Upper lobe of right lung (tissue), 1 donor: ENCODE results near the gene CLSTN2. TPM values are rescaled to one million over a fixed set of nuclear protein-coding genes. Genes with fewer than 3 reads are reported as not detected.

ENCODE experiments used
- ATAC-seq: fragments of 200-7000 bp; cut with Tn5 transposase; one replicate; pipeline ENCODE4 v1.9.1; 2020; ENCODE audit warnings: mild to moderate bottlenecking, moderate library complexity
- DNase-seq: peaks from one replicate; pipeline ENCODE4 v3.0.0-alpha.2; 2020
- H3K27ac ChIP-seq: fragments of 200-600 bp; one replicate; pipeline ENCODE4 v1.8.0; 2022
- H3K27me3 ChIP-seq: fragments of 200-600 bp; one replicate; pipeline ENCODE4 v1.8.0; 2022; ENCODE audit warnings: mild to moderate bottlenecking
- H3K36me3 ChIP-seq: fragments of 200-600 bp; one replicate; pipeline ENCODE4 v1.8.0; 2022
- H3K4me1 ChIP-seq: fragments of 200-600 bp; one replicate; pipeline ENCODE4 v1.8.0; 2022
- H3K4me3 ChIP-seq: fragments of 200-600 bp; one replicate; pipeline ENCODE4 v1.8.0; 2022; ENCODE audit warnings: mild to moderate bottlenecking
- H3K9me3 ChIP-seq: fragments of 200-600 bp; one replicate; pipeline ENCODE4 v1.8.0; 2022
- intact Hi-C: fragments of 100-400 bp; cut with DNase I; formaldehyde crosslinking; loops from one replicate; pipeline ENCODE4 v1.11.0; 2022
- total RNA-seq: library from RNA; stranded (reverse); fragmentation: NEBNext Ultra II Directional; extraction: Animal tissue kit (Norgen Biotek cat#: 25700); gene quantifications from one replicate; pipeline ENCODE4 v1.2.1, GENCODE V29; 2021
- TF ChIP-seq, protein P1 (sequence below): fragments of 200-600 bp; IDR thresholded peaks from one replicate; pipeline ENCODE4 v1.8.0; 2022; ENCODE audit warnings: antibody characterized with exemption
- donor health status: DM: no; HTN: yes; CAD: no; lungs with severe emphysema.

Gene CLSTN2
- total RNA-seq, 1 donor from 2014 or later: 3.0 TPM

DNA sequence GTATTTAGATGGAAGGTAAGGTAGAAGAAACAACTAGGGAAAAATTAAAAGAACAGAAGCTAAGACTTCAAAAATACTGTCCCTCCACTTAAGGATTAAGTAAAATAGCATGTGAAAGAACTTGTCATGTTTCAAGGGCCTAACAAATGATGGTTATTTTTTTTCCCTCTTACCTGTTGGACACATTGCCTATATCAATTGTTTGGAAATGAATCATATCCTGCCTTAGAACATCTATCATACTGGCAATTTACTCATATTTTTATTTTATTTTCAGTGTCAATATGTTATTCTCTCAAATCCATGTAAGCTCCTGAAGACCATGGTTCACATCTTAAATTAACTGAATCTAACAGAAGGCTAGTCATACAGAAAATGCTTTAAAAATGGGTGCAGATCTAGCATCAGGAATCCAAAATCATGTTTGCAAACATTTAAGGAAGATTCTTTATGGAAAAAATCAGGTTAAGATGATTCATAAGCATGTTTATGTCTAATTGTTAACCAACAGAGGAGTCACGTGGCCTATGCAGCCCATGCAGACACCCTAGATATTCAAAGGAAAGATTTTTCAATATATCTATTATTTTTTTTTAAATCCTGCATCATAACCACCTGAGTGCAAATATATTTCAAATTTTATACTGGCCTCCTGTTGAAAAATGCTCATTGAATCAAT lies 607.1 kb downstream of the CLSTN2 start:
- ATAC-seq (no peak), DNase-seq (no peak)
- no peaks in the 10 kb centered on the region for H3K9me3 ChIP-seq
- intact Hi-C loops: no loop called here
- H3K4me1 ChIP-seq: no peaks in the 10 kb centered on the region
- no peaks in the 10 kb centered on the region for H3K36me3 ChIP-seq
- TF ChIP-seq, protein P1, sequence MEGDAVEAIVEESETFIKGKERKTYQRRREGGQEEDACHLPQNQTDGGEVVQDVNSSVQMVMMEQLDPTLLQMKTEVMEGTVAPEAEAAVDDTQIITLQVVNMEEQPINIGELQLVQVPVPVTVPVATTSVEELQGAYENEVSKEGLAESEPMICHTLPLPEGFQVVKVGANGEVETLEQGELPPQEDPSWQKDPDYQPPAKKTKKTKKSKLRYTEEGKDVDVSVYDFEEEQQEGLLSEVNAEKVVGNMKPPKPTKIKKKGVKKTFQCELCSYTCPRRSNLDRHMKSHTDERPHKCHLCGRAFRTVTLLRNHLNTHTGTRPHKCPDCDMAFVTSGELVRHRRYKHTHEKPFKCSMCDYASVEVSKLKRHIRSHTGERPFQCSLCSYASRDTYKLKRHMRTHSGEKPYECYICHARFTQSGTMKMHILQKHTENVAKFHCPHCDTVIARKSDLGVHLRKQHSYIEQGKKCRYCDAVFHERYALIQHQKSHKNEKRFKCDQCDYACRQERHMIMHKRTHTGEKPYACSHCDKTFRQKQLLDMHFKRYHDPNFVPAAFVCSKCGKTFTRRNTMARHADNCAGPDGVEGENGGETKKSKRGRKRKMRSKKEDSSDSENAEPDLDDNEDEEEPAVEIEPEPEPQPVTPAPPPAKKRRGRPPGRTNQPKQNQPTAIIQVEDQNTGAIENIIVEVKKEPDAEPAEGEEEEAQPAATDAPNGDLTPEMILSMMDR: no peak
- H3K27ac ChIP-seq: no peak overlapping the region
- no peaks in the 10 kb centered on the region for H3K27me3 ChIP-seq
- no peak overlapping the region for H3K4me3 ChIP-seq

DNA sequence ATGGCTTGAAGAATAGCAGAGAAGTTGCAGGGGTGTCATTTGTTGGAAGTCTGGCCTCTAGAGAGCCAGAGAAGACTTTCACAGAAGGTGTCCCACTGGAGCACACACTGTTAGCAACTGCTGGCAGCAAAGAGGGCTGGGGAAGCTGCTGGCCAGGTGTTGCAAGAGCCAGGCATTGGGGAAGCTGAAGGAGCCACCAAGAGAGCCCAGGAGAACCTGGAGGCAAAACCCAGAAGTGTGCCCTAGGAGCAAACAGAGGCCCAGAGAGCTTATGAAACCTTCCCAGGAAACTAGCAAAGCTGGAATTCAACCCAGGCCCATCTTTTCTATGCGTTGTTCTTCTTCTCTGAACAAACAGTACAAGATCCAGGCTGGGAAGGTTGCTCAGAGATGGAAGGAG lies 610.2 kb downstream of the CLSTN2 start:
- Histone ChIP-seq H3K9me3 (no peaks in the 10 kb centered on the region), H3K27ac (no peak overlapping the region), H3K4me1 (no peaks in the 10 kb centered on the region), H3K36me3 (no peaks in the 10 kb centered on the region), H3K27me3 (no peaks in the 10 kb centered on the region), H3K4me3 (no peak overlapping the region)
- no peak for DNase-seq
- intact Hi-C loops: no loop called here
- TF ChIP-seq, protein P1: no peak
- ATAC-seq: peak; percentile 15

DNA sequence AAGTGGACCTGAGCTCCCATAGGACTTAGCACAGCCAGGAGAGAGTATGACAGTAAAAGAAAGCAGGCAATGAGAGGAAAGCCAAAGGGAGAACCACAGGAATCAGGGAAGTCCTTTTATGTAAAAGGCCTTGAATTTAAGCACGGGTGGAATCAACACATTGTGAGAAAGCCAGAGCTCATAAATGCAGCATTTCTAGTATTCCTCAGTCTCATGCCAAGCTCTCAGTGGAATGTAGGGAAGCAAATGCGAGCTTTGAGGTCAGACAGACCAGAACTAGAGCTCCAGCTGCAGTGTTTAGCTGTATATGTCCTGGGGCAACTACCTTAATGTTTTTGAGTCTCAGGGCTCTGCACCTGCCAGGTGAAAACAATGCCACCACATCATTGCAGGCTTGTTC lies 610.8 kb downstream of the CLSTN2 start:
- TF ChIP-seq, protein P1: no peak
- no peaks in the 10 kb centered on the region for H3K9me3 ChIP-seq
- no peak overlapping the region for H3K4me3 ChIP-seq
- H3K36me3 ChIP-seq: no peaks in the 10 kb centered on the region
- DNase-seq (no peak), ATAC-seq (no peak)
- H3K27ac ChIP-seq: no peak overlapping the region
- intact Hi-C loops: no loop called here
- no peaks in the 10 kb centered on the region for H3K4me1 ChIP-seq
- H3K27me3 ChIP-seq: no peaks in the 10 kb centered on the region

DNA sequence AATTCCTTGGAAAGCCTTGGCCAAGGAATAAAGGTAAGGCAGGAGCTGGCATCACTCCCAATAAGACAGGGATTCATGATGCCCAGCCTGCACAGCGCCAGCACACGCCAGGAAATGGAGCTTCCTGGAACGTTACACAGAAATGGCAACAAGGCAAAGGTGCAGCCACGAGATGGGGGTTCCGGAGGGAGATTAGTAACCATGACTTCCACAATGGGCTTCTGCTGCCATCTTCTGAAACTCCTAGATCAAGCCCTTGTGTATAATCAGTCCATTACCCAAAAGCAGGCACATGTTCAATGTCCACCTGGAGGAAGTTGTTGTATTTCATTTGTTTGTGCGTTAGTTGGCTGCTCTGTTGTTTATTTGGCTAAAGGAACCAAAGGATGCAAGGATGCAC lies 611.7 kb downstream of the CLSTN2 start:
- no peaks in the 10 kb centered on the region for H3K27me3 ChIP-seq
- no peaks in the 10 kb centered on the region for H3K4me1 ChIP-seq
- no peak overlapping the region for H3K27ac ChIP-seq
- no peak overlapping the region for H3K4me3 ChIP-seq
- no peaks in the 10 kb centered on the region for H3K36me3 ChIP-seq
- no peak for DNase-seq
- intact Hi-C loops: no loop called here
- TF ChIP-seq, protein P1: no peak
- H3K9me3 ChIP-seq: no peaks in the 10 kb centered on the region
- ATAC-seq: no peak

DNA sequence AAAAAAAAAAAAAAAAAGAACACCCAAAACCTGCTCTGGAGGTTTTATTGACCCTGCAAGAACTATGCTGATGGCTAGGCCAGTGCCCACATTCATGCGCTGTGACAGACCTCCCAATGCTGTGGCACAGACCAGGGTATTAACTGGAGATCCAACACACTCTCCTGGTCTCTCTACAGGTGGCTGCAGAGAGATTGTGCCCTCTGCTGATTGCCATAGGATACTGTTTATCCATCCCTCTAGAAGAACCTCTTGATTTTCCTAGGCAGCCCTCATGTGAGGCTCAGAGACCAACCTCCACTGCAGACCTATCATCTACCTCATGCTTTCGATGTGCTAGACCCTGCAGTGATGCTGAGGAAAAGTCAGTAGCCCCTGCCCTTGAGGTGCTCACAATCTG lies 617.4 kb downstream of the CLSTN2 start:
- intact Hi-C loops: no loop called here
- TF ChIP-seq, protein P1: no peak
- H3K27ac ChIP-seq: no peak overlapping the region
- DNase-seq (no peak), ATAC-seq (no peak)
- H3K9me3 ChIP-seq: no peaks in the 10 kb centered on the region
- H3K4me1 ChIP-seq: no peaks in the 10 kb centered on the region
- H3K27me3 ChIP-seq: no peaks in the 10 kb centered on the region
- H3K4me3 ChIP-seq: no peak overlapping the region
- H3K36me3 ChIP-seq: no peaks in the 10 kb centered on the region

DNA sequence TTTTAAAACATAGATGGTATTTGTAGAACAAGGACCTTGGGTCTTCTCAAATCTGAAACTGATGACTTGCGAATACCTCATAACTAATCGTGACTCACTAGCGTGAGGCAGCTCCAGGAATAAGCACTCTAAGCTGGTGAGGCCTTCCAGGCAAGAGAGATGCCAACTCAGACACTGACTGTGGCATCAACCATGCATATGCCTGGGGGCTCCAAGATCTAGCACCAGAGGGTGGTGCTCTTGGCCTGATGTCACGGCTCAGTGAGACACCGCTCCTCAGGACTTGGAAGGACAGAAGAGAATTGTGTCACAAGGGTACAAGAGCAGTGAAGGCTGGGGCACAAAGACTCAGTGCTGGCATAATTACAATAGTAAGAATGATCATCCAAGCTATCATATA lies 617.9 kb downstream of the CLSTN2 start:
- intact Hi-C loops: no loop called here
- Histone ChIP-seq H3K27me3 (no peaks in the 10 kb centered on the region), H3K4me3 (no peak overlapping the region), H3K9me3 (no peaks in the 10 kb centered on the region), H3K27ac (no peak overlapping the region), H3K4me1 (no peaks in the 10 kb centered on the region), H3K36me3 (no peaks in the 10 kb centered on the region)
- no peak for ATAC-seq
- TF ChIP-seq, protein P1: no peak
- no peak for DNase-seq
